ENCODE measurements around the gene PLEKHM3.

The PLEKHM3 gene

DNA sequence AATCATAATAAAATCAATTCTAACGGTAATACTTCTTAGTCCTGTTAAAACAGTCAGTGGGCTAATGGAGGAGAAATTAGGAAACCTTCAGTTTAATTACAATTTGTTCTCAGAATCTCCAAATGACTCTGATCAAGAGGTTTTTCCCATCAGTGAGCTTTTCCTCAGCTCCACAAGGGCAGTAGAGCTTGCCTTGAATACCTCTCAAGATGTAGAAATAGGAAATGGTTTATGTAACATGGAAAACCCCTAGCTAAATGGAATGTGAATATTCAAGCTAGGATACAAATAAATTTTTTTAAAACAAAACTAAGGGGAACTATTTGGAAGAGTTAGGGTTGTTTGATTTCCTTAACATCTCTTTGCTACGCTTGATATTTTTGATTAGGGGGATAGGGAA is 87.5 kb downstream of the PLEKHM3 start:
- no peak overlapping the region for H3K4me3 Mint-ChIP-seq
- peaks cover 5% of the 10 kb centered on the region for H3K4me1 Mint-ChIP-seq
- H3K27ac Mint-ChIP-seq: no peak overlapping the region
- no peaks in the 10 kb centered on the region for H3K9me3 Mint-ChIP-seq
- H3K36me3 Mint-ChIP-seq: peaks cover 17% of the 10 kb centered on the region
- H3K27me3 Mint-ChIP-seq: no peaks in the 10 kb centered on the region
- DNase-seq (ENCODE audit: low spot score in 2 of 2): no peak
- ATAC-seq (ENCODE audit: low read depth): no peak

DNA sequence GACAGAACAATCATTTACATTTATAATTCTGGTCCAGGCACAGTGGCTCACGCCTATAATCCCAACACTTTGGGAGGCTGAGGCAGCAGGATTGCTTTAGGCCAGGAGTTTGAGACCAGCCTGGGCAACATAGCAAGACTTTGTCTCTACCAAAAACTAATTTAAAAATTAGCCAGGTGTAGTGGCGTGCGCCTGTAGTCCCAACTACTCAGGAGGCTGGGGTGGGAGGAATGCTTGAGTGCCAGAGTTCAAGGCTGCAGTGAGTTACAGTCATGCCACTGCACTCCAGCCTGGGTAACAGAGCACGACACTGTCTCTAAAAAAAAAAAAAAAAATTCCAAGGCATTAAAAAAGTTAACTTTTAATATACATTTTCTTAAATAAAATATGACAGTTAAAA is 88.1 kb downstream of the PLEKHM3 start:
- H3K9me3 Mint-ChIP-seq: no peaks in the 10 kb centered on the region
- H3K36me3 Mint-ChIP-seq: peaks cover 17% of the 10 kb centered on the region
- H3K4me3 Mint-ChIP-seq: no peak overlapping the region
- no peak for ATAC-seq (ENCODE audit: low read depth)
- DNase-seq (ENCODE audit: low spot score in 2 of 2): no peak
- peaks cover 5% of the 10 kb centered on the region for H3K4me1 Mint-ChIP-seq
- no peaks in the 10 kb centered on the region for H3K27me3 Mint-ChIP-seq
- no peak overlapping the region for H3K27ac Mint-ChIP-seq

DNA sequence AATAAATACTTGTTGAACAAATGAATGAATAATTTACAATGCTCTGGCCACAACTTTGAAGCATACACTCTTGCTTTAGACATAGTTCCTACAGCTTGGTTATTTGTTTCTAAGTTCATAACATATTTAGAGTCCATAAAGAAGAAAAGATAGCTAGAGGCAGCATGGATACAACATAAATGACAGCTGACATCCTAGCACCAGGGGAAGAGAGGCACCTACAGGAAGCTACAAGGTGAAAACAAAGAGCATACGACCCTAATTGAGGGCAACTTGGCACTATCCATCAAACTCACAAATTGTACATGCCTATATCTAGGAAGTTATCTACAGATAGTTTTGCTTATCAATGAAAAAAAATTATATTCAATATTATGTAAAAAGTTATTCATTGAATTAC is 88.9 kb downstream of the PLEKHM3 start:
- Mint-ChIP-seq H3K36me3 (peaks cover 11% of the 10 kb centered on the region), H3K27ac (no peak overlapping the region), H3K9me3 (no peaks in the 10 kb centered on the region), H3K27me3 (no peaks in the 10 kb centered on the region), H3K4me1 (peaks cover 2% of the 10 kb centered on the region), H3K4me3 (no peak overlapping the region)
- DNase-seq (ENCODE audit: low spot score in 2 of 2) (no peak), ATAC-seq (ENCODE audit: low read depth) (no peak)

DNA sequence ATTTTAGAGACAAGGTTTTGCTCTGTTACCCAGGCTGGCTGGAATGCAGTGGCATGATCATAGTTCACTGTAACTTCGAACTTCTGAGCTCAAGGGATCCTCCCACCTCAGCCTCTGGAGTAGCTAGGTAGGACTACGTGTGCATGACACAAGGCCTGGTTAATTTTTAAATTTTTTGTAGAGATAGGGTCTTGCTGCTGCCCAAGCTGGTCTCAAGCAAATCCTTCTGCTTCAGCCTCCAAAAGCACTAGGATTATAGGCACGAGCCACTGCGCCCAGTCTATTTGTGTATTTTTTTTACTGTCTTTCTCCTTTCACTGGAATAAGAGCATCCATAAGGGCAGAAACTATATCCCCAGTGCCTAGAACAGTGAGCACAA is 89.3 kb downstream of the PLEKHM3 start:
- Mint-ChIP-seq H3K27me3 (no peaks in the 10 kb centered on the region), H3K4me3 (no peak overlapping the region), H3K27ac (no peak overlapping the region), H3K36me3 (peaks cover 13% of the 10 kb centered on the region), H3K9me3 (no peaks in the 10 kb centered on the region), H3K4me1 (peaks cover 2% of the 10 kb centered on the region)
- ATAC-seq (ENCODE audit: low read depth) (no peak), DNase-seq (ENCODE audit: low spot score in 2 of 2) (no peak)

DNA sequence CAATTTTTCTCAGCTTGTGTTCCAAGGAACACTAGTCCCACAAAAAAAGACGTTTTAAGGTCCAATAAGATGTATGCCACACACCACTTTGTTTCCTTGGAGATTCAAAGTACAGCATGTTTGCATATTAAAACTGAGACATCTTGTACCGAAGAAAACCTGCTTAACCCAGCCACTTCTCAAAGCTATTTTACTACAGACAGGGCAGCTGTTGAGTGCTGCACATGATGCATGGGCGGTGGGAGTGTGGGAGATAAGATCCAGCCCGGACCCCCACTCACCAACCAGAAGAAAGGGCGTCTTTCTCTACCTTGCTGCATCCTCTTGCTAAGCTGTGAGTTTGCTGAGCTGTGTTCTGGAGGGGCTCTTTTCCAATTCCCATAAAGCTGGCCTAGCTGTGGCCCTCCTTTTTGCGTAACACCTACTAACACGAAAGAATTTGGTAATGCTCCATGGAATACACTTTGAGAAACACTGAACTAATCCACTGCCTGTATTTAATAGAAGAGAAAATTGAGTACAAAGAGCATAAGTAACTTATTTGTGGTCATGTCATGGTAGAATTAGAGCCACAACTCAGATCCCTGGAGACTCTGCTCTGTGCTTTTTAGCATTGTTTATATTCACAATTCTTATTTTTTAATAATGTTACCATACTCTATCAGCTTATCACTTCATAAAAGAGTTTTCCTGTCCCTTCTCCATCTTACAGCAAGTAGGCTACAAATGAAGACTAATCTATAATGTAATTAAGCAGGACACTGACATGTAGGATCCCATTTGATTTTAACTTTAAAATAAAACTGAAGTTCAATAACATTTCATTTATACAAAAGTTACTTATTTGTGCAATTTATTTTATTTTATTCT is 90.0 kb downstream of the PLEKHM3 start:
- no peak overlapping the region for H3K27ac Mint-ChIP-seq
- H3K4me3 Mint-ChIP-seq: no peak overlapping the region
- no peaks in the 10 kb centered on the region for H3K27me3 Mint-ChIP-seq
- ATAC-seq (ENCODE audit: low read depth): no peak
- H3K36me3 Mint-ChIP-seq: peaks cover 17% of the 10 kb centered on the region
- peaks cover 2% of the 10 kb centered on the region for H3K4me1 Mint-ChIP-seq
- DNase-seq (ENCODE audit: low spot score in 2 of 2): no peak
- H3K9me3 Mint-ChIP-seq: no peaks in the 10 kb centered on the region

DNA sequence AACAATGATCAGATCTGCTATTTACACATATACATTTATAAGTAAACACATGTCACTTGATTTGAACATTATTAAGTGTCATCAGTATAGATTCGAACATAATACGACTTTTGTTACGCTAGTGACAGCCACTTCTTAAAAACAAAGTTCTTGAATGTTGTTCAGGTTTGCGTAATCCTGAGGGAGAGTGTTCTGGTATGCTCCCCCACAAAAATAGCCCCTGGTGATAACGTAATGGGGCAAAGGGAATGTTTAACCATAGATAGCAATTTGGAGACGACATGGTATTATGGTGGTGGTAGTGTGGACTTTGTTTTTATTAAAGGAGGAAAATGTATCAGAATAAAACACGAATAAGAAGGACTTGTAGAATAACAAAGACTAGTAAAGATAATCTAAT is 90.6 kb downstream of the PLEKHM3 start:
- Mint-ChIP-seq H3K27me3 (no peaks in the 10 kb centered on the region), H3K27ac (no peak overlapping the region), H3K4me3 (no peak overlapping the region), H3K4me1 (peaks cover 1% of the 10 kb centered on the region), H3K36me3 (peaks cover 16% of the 10 kb centered on the region), H3K9me3 (no peaks in the 10 kb centered on the region)
- ATAC-seq (ENCODE audit: low read depth): no peak
- DNase-seq (ENCODE audit: low spot score in 2 of 2): no peak

DNA sequence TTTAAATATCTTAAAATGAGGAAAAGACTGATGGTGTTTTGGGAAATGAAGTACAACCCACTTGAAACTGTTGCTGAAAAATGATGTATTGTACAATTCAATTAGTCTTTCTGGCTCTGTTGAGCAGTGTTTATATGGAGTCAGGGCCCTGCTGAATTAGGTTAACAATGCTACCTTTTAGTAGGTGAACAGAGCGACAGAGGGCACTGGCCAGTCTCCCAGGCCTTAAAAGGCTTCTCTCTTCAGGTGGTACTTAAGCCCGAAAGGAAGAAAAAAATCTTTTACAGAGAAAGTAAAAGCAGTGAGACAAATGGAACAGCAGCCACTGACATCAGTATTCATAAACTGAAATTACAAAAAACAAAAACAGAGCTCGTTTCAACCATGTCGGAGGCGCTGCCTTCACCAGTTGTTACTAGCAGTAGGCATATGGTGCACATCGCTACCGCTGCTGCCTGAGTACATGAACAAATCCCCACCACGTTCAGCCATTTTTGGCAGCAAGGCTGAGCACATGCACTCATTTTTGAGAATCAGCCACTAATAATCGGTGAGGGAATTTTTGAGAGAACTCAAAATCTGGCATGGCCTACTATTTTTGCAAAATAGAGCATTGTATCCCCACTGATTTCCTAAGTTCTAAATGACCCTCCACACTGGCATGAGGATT is 91.8 kb downstream of the PLEKHM3 start:
- Mint-ChIP-seq H3K27me3 (no peaks in the 10 kb centered on the region), H3K4me1 (no peaks in the 10 kb centered on the region), H3K9me3 (no peaks in the 10 kb centered on the region), H3K36me3 (peaks cover 9% of the 10 kb centered on the region), H3K4me3 (no peak overlapping the region), H3K27ac (no peak overlapping the region)
- no peak for ATAC-seq (ENCODE audit: low read depth)
- no peak for DNase-seq (ENCODE audit: low spot score in 2 of 2)

DNA sequence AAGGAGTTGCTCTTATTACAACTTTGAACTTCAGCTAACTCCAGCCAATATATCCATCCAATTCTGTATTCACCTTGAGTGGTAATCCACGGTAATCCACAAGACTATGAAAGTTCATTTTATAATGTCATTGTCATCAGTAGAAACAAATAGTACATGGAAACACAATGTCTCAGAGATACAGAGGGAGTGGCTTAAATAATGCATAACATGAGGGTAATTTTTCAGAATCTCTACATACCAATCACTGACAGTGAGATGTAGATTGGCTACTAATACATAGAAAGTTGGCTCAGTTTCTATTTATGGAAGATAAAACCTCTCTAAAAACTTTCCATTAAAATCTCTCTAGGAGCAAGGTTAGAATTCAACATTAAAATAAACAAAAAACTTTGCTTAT is 93.2 kb downstream of the PLEKHM3 start:
- no peaks in the 10 kb centered on the region for H3K4me1 Mint-ChIP-seq
- H3K9me3 Mint-ChIP-seq: no peaks in the 10 kb centered on the region
- H3K4me3 Mint-ChIP-seq: no peak overlapping the region
- no peaks in the 10 kb centered on the region for H3K27me3 Mint-ChIP-seq
- peaks cover 10% of the 10 kb centered on the region for H3K36me3 Mint-ChIP-seq
- ATAC-seq (ENCODE audit: low read depth) (no peak), DNase-seq (ENCODE audit: low spot score in 2 of 2) (no peak)
- H3K27ac Mint-ChIP-seq: no peak overlapping the region

DNA sequence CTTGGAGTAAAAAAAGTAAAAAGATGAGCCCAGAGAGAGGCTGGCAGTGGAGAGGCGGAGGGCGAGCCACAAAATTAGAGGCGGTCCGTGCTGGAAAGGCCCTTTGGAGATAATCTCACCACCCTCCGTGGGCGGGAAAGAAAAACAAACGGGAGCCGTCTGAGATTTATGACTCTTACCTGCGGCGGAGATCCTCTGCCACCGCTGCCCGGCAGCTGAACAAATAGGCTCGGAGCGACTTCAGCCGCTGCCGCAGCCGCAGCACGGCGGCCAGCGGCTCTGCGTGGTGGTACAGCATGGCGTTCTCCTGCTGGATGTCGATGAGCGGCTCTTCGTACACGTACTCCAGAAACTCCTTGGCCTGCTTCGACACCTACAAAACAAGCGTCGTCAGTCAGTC is 94.6 kb downstream of the PLEKHM3 start:
- Mint-ChIP-seq H3K36me3 (peaks cover 14% of the 10 kb centered on the region), H3K27me3 (no peaks in the 10 kb centered on the region), H3K9me3 (no peaks in the 10 kb centered on the region), H3K4me3 (no peak overlapping the region), H3K27ac (no peak overlapping the region), H3K4me1 (no peaks in the 10 kb centered on the region)
- no peak for DNase-seq (ENCODE audit: low spot score in 2 of 2)
- ATAC-seq (ENCODE audit: low read depth): no peak

DNA sequence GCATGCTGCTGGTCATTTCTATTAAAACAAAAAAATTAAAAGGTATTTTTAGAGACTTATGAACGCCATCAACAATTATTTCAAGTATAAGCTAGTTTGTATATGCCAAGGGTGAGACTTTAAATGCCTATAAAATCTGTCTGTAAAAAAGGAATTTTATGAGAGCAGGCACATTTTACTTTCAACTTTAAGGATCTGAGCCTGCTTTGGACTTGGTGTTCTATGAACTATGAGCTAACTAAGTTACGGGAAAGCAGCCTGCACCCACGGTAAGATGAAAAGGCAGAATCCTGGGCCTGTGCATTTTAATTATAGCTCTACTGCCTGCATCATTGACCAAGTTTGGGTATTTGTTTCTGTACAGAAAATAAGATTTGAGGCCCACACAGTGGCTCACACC is 95.4 kb downstream of the PLEKHM3 start:
- DNase-seq (ENCODE audit: low spot score in 2 of 2): no peak
- no peak overlapping the region for H3K27ac Mint-ChIP-seq
- H3K4me1 Mint-ChIP-seq: no peaks in the 10 kb centered on the region

DNA sequence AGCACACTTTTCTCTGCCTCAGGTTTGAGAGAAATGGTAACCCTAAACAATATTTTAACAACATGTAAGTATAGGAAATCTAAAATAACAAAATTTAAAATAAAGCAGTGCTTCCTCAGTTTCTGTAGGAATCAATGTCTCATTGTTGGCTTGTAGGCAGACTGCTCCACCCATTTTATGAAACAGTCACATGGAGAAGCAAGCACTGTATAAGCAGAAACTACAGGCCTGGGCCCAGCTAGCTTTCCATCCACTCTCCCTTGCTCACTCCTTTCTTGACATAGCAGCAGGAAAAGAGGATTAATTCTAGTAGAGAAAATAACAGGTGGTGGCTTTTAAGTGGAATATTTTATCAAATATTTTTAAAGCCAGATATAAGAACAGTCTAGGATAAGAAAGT is 97.2 kb downstream of the PLEKHM3 start:
- no peak for ATAC-seq (ENCODE audit: low read depth)
- no peak overlapping the region for H3K4me3 Mint-ChIP-seq

More for the DNA sequence above, 95.4 kb downstream of the PLEKHM3 start:
- Mint-ChIP-seq H3K27me3 (no peaks in the 10 kb centered on the region), H3K36me3 (peaks cover 16% of the 10 kb centered on the region), H3K9me3 (no peaks in the 10 kb centered on the region), H3K4me3 (no peak overlapping the region)
- no peak for ATAC-seq (ENCODE audit: low read depth)

DNA sequence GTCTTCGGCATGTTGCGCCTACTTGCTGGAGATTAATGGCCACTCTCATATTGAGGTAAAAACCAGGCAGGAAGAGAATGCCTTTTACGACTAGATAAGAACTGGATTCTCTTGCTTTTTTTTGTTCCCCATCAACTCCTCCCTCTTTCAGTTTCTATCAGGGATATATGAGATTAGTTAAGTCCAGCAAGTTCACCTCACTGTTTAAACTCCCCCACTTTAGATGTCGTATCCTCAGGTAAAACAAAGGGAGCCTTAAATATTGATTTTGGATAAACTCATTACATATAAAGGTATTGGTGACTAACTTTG is 98.4 kb downstream of the PLEKHM3 start:
- no peak overlapping the region for H3K27ac Mint-ChIP-seq
- H3K9me3 Mint-ChIP-seq: no peaks in the 10 kb centered on the region
- DNase-seq (ENCODE audit: low spot score in 2 of 2) (no peak), ATAC-seq (ENCODE audit: low read depth) (no peak)
- no peak overlapping the region for H3K4me3 Mint-ChIP-seq
- H3K27me3 Mint-ChIP-seq: no peaks in the 10 kb centered on the region
- no peaks in the 10 kb centered on the region for H3K4me1 Mint-ChIP-seq
- peaks cover 31% of the 10 kb centered on the region for H3K36me3 Mint-ChIP-seq

More for the DNA sequence above, 97.2 kb downstream of the PLEKHM3 start:
- H3K36me3 Mint-ChIP-seq: peaks cover 23% of the 10 kb centered on the region
- no peaks in the 10 kb centered on the region for H3K4me1 Mint-ChIP-seq
- H3K27me3 Mint-ChIP-seq: no peaks in the 10 kb centered on the region
- no peak for DNase-seq (ENCODE audit: low spot score in 2 of 2)
- H3K27ac Mint-ChIP-seq: no peak overlapping the region
- H3K9me3 Mint-ChIP-seq: no peaks in the 10 kb centered on the region

DNA sequence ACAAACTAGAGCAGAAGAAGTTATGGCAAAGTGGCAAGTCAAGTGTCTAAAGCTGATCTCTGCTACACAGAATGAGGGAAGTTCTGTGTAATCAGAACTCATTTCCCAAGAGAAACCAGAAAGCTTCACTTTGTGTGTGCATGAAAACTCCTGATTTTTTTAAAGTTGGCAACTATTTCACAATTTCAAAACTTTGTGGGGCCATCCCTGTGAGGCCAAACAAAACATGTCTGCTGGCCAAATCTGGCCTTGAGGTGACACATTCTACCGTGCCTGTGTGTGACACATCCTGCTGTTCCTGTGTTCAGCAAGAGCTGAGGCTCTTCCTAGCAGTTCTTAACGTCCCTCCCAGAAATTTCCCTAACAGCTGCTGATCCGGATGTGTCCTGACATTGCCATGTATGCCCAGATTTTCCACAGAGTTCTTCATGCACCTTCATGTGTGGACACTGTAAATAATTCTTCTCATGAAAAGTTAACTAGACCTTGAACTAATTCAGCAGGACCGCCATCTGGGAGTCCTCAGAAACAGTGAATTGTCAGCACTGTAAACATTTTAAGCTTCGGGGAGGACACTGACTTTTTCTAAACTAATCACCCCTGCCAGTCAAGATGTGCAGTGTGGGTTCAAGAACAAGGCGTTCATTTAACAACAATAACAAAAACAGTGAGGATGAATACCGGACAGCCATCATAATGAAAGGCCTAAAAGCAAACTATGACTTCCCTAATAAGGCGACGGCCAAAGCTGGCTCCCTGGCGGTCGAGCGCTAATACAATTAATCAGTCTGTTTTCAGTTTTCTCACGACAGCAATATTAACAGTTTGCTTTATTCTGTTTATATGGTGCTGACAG is 99.0 kb downstream of the PLEKHM3 start:
- ATAC-seq (ENCODE audit: low read depth) (no peak), DNase-seq (ENCODE audit: low spot score in 2 of 2) (no peak)
- H3K27me3 Mint-ChIP-seq: no peaks in the 10 kb centered on the region
- H3K4me1 Mint-ChIP-seq: no peaks in the 10 kb centered on the region
- H3K27ac Mint-ChIP-seq: no peak overlapping the region
- peaks cover 31% of the 10 kb centered on the region for H3K36me3 Mint-ChIP-seq
- H3K9me3 Mint-ChIP-seq: no peaks in the 10 kb centered on the region
- H3K4me3 Mint-ChIP-seq: no peak overlapping the region

DNA sequence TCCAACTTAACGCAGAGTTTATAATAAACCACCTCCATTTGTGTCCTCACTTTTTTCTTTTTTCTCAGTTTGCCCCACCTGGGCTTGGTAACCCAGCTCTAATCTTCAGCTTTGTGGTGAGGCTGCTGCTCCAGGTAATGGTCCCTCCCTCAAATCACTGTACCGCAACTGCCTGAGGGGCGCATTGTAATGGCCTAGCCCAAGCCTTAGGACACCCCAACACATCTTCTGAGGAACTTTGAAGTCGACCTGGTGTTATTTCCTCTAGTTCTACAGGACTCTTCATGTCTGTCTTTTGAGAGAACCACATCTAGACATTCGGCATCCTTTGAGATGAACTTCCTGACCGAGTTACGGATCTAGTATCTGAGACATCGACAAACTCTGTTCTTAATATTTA is 99.7 kb downstream of the PLEKHM3 start:
- H3K27me3 Mint-ChIP-seq: no peaks in the 10 kb centered on the region
- H3K36me3 Mint-ChIP-seq: peaks cover 26% of the 10 kb centered on the region
- DNase-seq (ENCODE audit: low spot score in 2 of 2) (no peak), ATAC-seq (ENCODE audit: low read depth) (no peak)
- H3K9me3 Mint-ChIP-seq: no peaks in the 10 kb centered on the region
- H3K4me1 Mint-ChIP-seq: no peaks in the 10 kb centered on the region
- H3K27ac Mint-ChIP-seq: no peak overlapping the region
- H3K4me3 Mint-ChIP-seq: no peak overlapping the region

All from memory B cell (primary cell).